Naive thymus-derived CD4-positive, alpha-beta T cell (primary cell): Measurements from ENCODE around the gene SF3B5. TPM values are rescaled to one million over a fixed set of nuclear protein-coding genes. Genes with fewer than 3 reads are reported as not detected.

Experiments used
- ATAC-seq: fragments of 150-1000 bp; cut with Tn5 transposase; 2 replicates; pipeline ENCODE4 v1.10.0; 2021; ENCODE audit warnings: mild to moderate bottlenecking, moderate library complexity
- CTCF ChIA-PET: fragments of 350-600 bp; sonication (Branson Sonifier 250); formaldehyde crosslinking; loops from one replicate; lab custom pipeline; 2021; ENCODE audit warnings: antibody characterized with exemption; lab: Charles Lee
- POLR2A ChIA-PET: fragments of 350-600 bp; sonication (Branson Sonifier 250); formaldehyde crosslinking; loops from one replicate; lab custom pipeline; 2021; ENCODE audit warnings: antibody characterized with exemption, inconsistent platforms; lab: Charles Lee
- DNase-seq, 9 donors: peaks; one replicate each; pipeline versions ENCODE4 v3.0.0 to v3.0.0-alpha.2; 2020 to 2022; ENCODE audit warnings: mixed read lengths in 1 of 9
- H3K27ac ChIP-seq: one replicate; pipeline ENCODE4 v1.7.0; 2013; ENCODE audit warnings: mild to moderate bottlenecking, low read depth, low read length, moderate library complexity
- H3K27me3 ChIP-seq, 2 donors: one replicate each; pipeline ENCODE4 v1.7.0; 2013; ENCODE audit warnings: low read length in 2 of 2, mild to moderate bottlenecking in 2 of 2, moderate library complexity in 2 of 2; ENCODE audit not compliant: control insufficient read depth in 2 of 2, insufficient read depth in 2 of 2
- H3K36me3 ChIP-seq, 3 experiments: 1 replicate in 2 of 3; 2 replicates in 1 of 3; pipeline ENCODE4 v1.7.0; 2013; ENCODE audit warnings: low read length in 3 of 3, mild to moderate bottlenecking in 3 of 3, moderate library complexity in 1 of 3; ENCODE audit not compliant: insufficient read depth in 3 of 3, control insufficient read depth in 2 of 3
- H3K4me1 ChIP-seq, 2 donors: one replicate each; pipeline ENCODE4 v1.7.0; 2013; ENCODE audit warnings: low read length in 2 of 2, mild to moderate bottlenecking in 2 of 2, moderate library complexity in 1 of 2; ENCODE audit not compliant: control insufficient read depth in 2 of 2, insufficient read depth in 2 of 2
- H3K4me3 ChIP-seq: 2 replicates; pipeline ENCODE4 v1.7.0; 2013; ENCODE audit warnings: mild to moderate bottlenecking, low read length
- H3K9me3 ChIP-seq, 3 experiments: 1 replicate in 2 of 3; 2 replicates in 1 of 3; pipeline ENCODE4 v1.7.0; 2013; ENCODE audit warnings: low read length in 3 of 3; ENCODE audit not compliant: control insufficient read depth in 2 of 3
- H3K27ac Mint-ChIP-seq, 9 donors: one replicate each; pipeline ENCODE4 v1.8.0; 2020 to 2022; ENCODE audit warnings: mixed read lengths in 9 of 9, mild to moderate bottlenecking in 8 of 9, moderate library complexity in 5 of 9, inconsistent platforms in 2 of 9
- H3K27me3 Mint-ChIP-seq, 5 donors: one replicate each; pipeline ENCODE4 v1.8.0; 2021 to 2022; ENCODE audit warnings: mixed read lengths in 5 of 5, mild to moderate bottlenecking in 1 of 5
- H3K36me3 Mint-ChIP-seq, 5 donors: one replicate each; pipeline ENCODE4 v1.8.0; 2020 to 2022; ENCODE audit warnings: mixed read lengths in 5 of 5, mild to moderate bottlenecking in 3 of 5, inconsistent platforms in 1 of 5
- H3K4me1 Mint-ChIP-seq, 7 donors: one replicate each; pipeline ENCODE4 v1.8.0; 2020 to 2022; ENCODE audit warnings: mixed read lengths in 7 of 7, mild to moderate bottlenecking in 3 of 7, inconsistent platforms in 1 of 7
- H3K4me3 Mint-ChIP-seq, 10 donors: one replicate each; pipeline ENCODE4 v1.8.0; 2020 to 2022; ENCODE audit warnings: mild to moderate bottlenecking in 10 of 10, mixed read lengths in 10 of 10, moderate library complexity in 6 of 10, inconsistent platforms in 2 of 10
- H3K9me3 Mint-ChIP-seq, 11 donors: one replicate each; pipeline ENCODE4 v1.8.0; 2020 to 2022; ENCODE audit warnings: mixed read lengths in 11 of 11, mild to moderate bottlenecking in 4 of 11, inconsistent platforms in 1 of 11, moderate library complexity in 1 of 11
- intact Hi-C, 2 donors: fragments of 100-400 bp; cut with micrococcal nuclease; formaldehyde crosslinking; loops; one replicate each; pipeline ENCODE4 v1.15.1; 2023
- polyA plus RNA-seq, 2 donors: library from polyadenylated mRNA; unstranded; fragments of 300-500 nt; fragmentation: Illumina TruSeq; gene quantifications; one replicate each; pipeline ENCODE4 v1.2.3, GENCODE V29; 2021
- total RNA-seq, 6 experiments: library from RNA in 5 of 6; stranded (reverse) in 5 of 6; gene quantifications; 1 replicate in 5 of 6; 2 replicates in 1 of 6; pipeline ENCODE4 v1.2.3 and lab custom pipeline; 2021 to 2026

SF3B5 gene
- total and polyA plus RNA-seq, 7 experiments from 2014 or later: 89.2 to 444 (median 145) TPM

DNA sequence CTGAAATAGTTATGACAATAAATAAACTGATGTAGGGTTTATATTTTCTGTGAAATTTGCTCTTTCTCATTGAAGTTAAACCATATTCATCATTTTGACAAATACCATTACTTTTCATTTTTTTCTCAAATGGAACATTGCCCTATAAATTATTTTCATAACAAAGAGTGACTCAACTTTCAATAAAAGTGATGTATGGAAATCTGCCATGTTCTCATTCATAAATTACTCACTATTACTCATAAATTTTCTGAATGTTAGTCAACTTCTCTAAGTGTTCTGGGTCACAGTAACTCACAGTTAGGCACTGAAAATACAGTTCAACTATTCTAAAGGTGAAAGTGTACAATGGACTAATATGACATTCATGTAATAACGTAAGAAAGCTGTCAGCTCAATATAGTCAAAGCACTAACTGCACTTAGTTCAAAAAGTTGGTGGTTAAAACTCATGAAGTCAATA, 35.9 kb upstream of the SF3B5 start:
- CTCF ChIA-PET: no interaction called here
- Mint-ChIP-seq H3K4me1 (peaks cover 8 to 14% (median 10%) of the 10 kb centered on the region in 7 donors), H3K36me3 (peaks cover 0 to 2% (median 0%) of the 10 kb centered on the region in 5 donors), H3K4me3 (no peak overlapping the region), H3K27me3 (peaks cover 0 to 13% (median 0%) of the 10 kb centered on the region in 5 donors), H3K9me3 (peaks cover 0 to 2% (median 0%) of the 10 kb centered on the region in 11 donors), H3K27ac (no peak overlapping the region)
- Histone ChIP-seq H3K27me3 (no peaks in the 10 kb centered on the region), H3K36me3 (no peaks in the 10 kb centered on the region), H3K27ac (no peak overlapping the region), H3K4me3 (no peak overlapping the region), H3K9me3 (no peaks in the 10 kb centered on the region), H3K4me1 (no peaks in the 10 kb centered on the region)
- POLR2A ChIA-PET: no interaction called here
- intact Hi-C loops: no loop called here
- ATAC-seq (no peak), DNase-seq (no peak)

DNA sequence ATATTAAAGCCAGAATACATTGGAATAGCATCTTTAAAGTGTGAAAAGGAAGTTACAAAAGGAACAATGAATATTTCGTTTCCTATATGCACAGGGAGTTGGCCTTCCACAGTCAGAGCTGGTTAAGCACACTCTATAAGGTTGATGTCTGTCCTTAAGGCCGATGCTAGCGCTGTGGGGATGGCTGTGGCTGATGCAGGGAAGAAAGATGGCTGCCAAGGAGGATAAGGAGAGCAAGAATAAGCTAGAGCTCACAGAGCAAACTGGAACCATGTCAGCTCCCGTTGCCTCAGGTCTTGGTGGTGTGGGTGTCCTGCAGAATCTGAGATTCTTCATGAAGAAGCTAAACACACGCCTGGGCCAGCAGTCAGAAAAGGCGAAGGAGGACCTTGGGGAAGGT, 34.1 kb upstream of the SF3B5 start:
- Mint-ChIP-seq H3K9me3 (peaks cover 0 to 2% (median 0%) of the 10 kb centered on the region in 11 donors), H3K27me3 (peaks cover 0 to 13% (median 0%) of the 10 kb centered on the region in 5 donors), H3K36me3 (peaks cover 0 to 2% (median 0%) of the 10 kb centered on the region in 5 donors), H3K4me1 (peaks cover 8 to 14% (median 10%) of the 10 kb centered on the region in 7 donors), H3K4me3 (no peak overlapping the region), H3K27ac (no peak overlapping the region)
- Histone ChIP-seq H3K9me3 (no peaks in the 10 kb centered on the region), H3K27ac (no peak overlapping the region), H3K36me3 (no peaks in the 10 kb centered on the region), H3K4me1 (no peaks in the 10 kb centered on the region), H3K27me3 (no peaks in the 10 kb centered on the region), H3K4me3 (no peak overlapping the region)
- POLR2A ChIA-PET: no interaction called here
- intact Hi-C loops: no loop called here
- ATAC-seq (no peak), DNase-seq (no peak)
- CTCF ChIA-PET: interaction anchor here (0.6 kb wide), 1 partner anchor 12 kb away, joined by 3 read pairs; no protein-coding TSS in a partner anchor

DNA sequence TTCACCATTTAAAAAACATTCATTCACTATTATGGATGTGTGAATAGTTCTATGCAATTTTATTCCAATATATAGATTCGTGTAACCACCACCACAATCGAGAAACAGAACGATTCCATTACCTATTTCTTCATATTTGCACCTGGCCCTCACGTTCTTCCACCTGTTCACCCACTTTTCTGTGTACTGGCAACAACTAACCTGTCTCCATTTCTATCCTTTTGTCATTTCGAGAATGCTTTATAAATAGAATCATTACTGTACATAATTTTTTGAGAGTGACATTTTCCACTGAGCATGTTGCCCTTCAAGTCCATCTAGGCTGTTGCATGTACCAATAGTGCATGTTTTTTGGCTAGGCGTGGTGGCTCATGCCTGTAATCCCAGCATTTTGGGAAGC, 31.7 kb upstream of the SF3B5 start:
- no peaks in the 10 kb centered on the region for H3K4me1 ChIP-seq
- no peaks in the 10 kb centered on the region for H3K36me3 ChIP-seq
- Mint-ChIP-seq H3K4me1 (peaks cover 8 to 14% (median 10%) of the 10 kb centered on the region in 7 donors), H3K36me3 (no peaks in the 10 kb centered on the region), H3K9me3 (peaks cover 0 to 2% (median 0%) of the 10 kb centered on the region in 11 donors), H3K27ac (no peak overlapping the region), H3K4me3 (no peak overlapping the region), H3K27me3 (peaks cover 0 to 5% (median 0%) of the 10 kb centered on the region in 5 donors)
- CTCF ChIA-PET: interaction anchor here (0.6 kb wide), 1 partner anchor 383 kb away, joined by 4 read pairs; no protein-coding TSS in a partner anchor
- no peak for DNase-seq
- no peak for ATAC-seq
- no peaks in the 10 kb centered on the region for H3K27me3 ChIP-seq
- no peak overlapping the region for H3K27ac ChIP-seq
- no peaks in the 10 kb centered on the region for H3K9me3 ChIP-seq
- no peak overlapping the region for H3K4me3 ChIP-seq
- POLR2A ChIA-PET: no interaction called here
- intact Hi-C loops: no loop called here

DNA sequence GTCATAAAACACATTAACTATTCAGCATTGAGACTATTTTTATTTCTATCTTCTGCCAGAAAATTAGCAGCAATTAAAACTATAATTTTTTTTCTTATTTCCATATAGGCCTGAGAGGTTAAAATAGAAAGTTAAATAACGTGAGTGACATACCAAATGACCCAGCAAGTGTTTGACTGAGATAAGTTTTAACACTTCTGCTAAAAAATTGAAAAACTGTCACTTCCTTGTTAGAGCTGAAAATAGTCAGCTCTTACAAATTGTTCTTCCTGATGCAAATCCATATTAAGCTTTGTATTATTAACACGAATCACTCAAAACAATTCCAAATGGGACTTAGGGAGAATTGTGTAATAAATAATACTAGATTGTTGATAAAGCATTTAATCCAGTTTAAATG, 28.5 kb upstream of the SF3B5 start:
- H3K4me3 Mint-ChIP-seq: no peak overlapping the region
- ATAC-seq: no peak
- peaks cover 0 to 3% (median 0%) of the 10 kb centered on the region in 5 donors for H3K36me3 Mint-ChIP-seq
- H3K27me3 Mint-ChIP-seq: peaks cover 0 to 5% (median 0%) of the 10 kb centered on the region in 5 donors
- CTCF ChIA-PET: no interaction called here
- Histone ChIP-seq H3K4me1 (no peaks in the 10 kb centered on the region), H3K27ac (no peak overlapping the region), H3K9me3 (no peaks in the 10 kb centered on the region), H3K36me3 (no peaks in the 10 kb centered on the region), H3K27me3 (no peaks in the 10 kb centered on the region), H3K4me3 (no peak overlapping the region)
- intact Hi-C loops: no loop called here
- H3K9me3 Mint-ChIP-seq: peaks cover 0 to 5% (median 0%) of the 10 kb centered on the region in 11 donors
- POLR2A ChIA-PET: no interaction called here
- peaks cover 0 to 2% (median 0%) of the 10 kb centered on the region in 7 donors for H3K4me1 Mint-ChIP-seq
- DNase-seq: no peak
- no peak overlapping the region for H3K27ac Mint-ChIP-seq

DNA sequence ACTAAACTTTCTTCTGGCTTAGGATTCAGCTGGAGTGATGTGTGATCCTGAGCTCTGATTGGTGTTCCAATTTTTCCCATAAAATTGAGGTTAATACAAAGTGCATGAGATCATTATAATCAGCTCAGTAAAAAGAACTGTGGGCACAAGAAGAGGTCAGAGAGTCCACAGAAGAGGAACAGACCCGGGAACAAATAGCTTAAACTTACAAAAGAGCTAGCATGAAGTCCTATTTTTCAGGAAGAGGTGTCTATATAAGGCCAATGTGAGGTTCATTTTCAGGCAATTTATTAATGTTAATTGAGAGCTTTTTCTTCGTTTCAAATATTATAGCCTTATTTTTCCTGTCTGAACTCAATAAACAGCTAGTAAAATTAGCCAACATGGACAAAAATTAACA, 28.0 kb upstream of the SF3B5 start:
- no peak overlapping the region for H3K4me3 ChIP-seq
- no peaks in the 10 kb centered on the region for H3K4me1 ChIP-seq
- no peaks in the 10 kb centered on the region for H3K36me3 ChIP-seq
- H3K4me1 Mint-ChIP-seq: no peaks in the 10 kb centered on the region
- no peak overlapping the region for H3K4me3 Mint-ChIP-seq
- no peak overlapping the region for H3K27ac Mint-ChIP-seq
- ChIA-PET CTCF (interaction anchor here (0.6 kb wide), 1 partner anchor 142 kb away, joined by 3 read pairs; no protein-coding TSS in a partner anchor), POLR2A (no interaction called here)
- no peaks in the 10 kb centered on the region for H3K9me3 ChIP-seq
- peaks cover 0 to 5% (median 0%) of the 10 kb centered on the region in 11 donors for H3K9me3 Mint-ChIP-seq
- H3K36me3 Mint-ChIP-seq: peaks cover 0 to 3% (median 0%) of the 10 kb centered on the region in 5 donors
- ATAC-seq (no peak), DNase-seq (no peak)
- H3K27me3 Mint-ChIP-seq: peaks cover 0 to 2% (median 0%) of the 10 kb centered on the region in 5 donors
- H3K27me3 ChIP-seq: no peaks in the 10 kb centered on the region
- H3K27ac ChIP-seq: no peak overlapping the region
- intact Hi-C loops: no loop called here

DNA sequence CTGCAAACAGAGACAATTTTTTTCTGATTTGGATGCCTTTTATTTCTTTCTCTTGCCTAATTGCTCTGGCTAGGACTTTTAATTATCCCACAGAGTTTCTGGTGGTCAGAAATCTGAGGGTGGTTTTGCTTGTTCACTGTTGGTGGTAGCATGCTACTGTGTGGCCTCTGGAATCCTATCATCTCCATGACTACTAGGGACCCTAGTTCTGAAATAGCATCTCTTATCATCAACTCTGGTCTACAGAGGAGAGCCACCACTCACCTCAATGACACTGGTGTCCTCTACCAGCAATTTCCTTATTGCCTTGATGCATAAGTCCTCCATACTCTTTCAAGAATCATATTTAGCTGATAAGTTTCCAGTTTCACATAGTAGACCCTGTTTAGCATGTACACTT, 27.5 kb upstream of the SF3B5 start:
- Histone ChIP-seq H3K4me1 (no peaks in the 10 kb centered on the region), H3K27ac (no peak overlapping the region), H3K4me3 (no peak overlapping the region), H3K27me3 (no peaks in the 10 kb centered on the region), H3K36me3 (no peaks in the 10 kb centered on the region), H3K9me3 (no peaks in the 10 kb centered on the region)
- peaks cover 0 to 3% (median 0%) of the 10 kb centered on the region in 5 donors for H3K36me3 Mint-ChIP-seq
- DNase-seq (no peak), ATAC-seq (no peak)
- ChIA-PET CTCF (interaction anchor here (0.6 kb wide), 1 partner anchor 142 kb away, joined by 3 read pairs; no protein-coding TSS in a partner anchor), POLR2A (no interaction called here)
- peaks cover 0 to 2% (median 0%) of the 10 kb centered on the region in 5 donors for H3K27me3 Mint-ChIP-seq
- no peak overlapping the region for H3K4me3 Mint-ChIP-seq
- no peak overlapping the region for H3K27ac Mint-ChIP-seq
- H3K9me3 Mint-ChIP-seq: peaks cover 0 to 5% (median 0%) of the 10 kb centered on the region in 11 donors
- H3K4me1 Mint-ChIP-seq: no peaks in the 10 kb centered on the region
- intact Hi-C loops: no loop called here

DNA sequence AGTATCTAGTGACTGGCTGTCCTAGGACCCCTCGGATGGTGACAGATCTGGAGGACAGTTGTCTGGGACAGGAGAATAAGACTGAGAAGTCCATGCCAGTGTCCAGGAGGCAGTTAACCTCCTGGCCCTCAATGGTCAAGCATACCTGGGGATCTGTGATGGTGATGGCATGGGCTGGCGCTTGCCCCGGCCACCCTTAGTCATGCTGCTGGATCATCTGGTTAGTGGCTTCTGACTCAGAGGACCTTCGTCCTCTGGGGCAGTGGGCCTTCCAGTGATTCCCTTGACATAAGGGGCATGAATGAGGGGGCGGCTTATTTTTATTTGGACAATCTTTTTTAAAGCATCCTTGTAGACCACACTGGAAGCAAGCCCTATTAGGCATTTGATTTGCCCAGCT, 24.0 kb upstream of the SF3B5 start:
- POLR2A ChIA-PET: no interaction called here
- peaks cover 0 to 3% (median 0%) of the 10 kb centered on the region in 5 donors for H3K36me3 Mint-ChIP-seq

More for the DNA sequence above, 24.0 kb upstream of the SF3B5 start:
- H3K4me1 ChIP-seq: no peaks in the 10 kb centered on the region
- no peak overlapping the region for H3K4me3 ChIP-seq
- H3K4me3 Mint-ChIP-seq: no peak overlapping the region
- no peak overlapping the region for H3K27ac ChIP-seq
- H3K9me3 Mint-ChIP-seq: peaks cover 0 to 7% (median 0%) of the 10 kb centered on the region in 11 donors
- DNase-seq (no peak), ATAC-seq (no peak)
- H3K36me3 ChIP-seq: no peaks in the 10 kb centered on the region
- no peaks in the 10 kb centered on the region for H3K9me3 ChIP-seq
- peaks cover 0 to 6% (median 0%) of the 10 kb centered on the region in 5 donors for H3K27me3 Mint-ChIP-seq
- no peaks in the 10 kb centered on the region for H3K27me3 ChIP-seq
- CTCF ChIA-PET: no interaction called here
- no peak overlapping the region for H3K27ac Mint-ChIP-seq
- H3K4me1 Mint-ChIP-seq: no peaks in the 10 kb centered on the region
- intact Hi-C loops: no loop called here
